Spleen (tissue), 11 donors: ENCODE data around the gene PLA2G5. TPM values are rescaled to one million over a fixed set of nuclear protein-coding genes. Genes with fewer than 3 reads are reported as not detected.

ENCODE experiments used
- DNase-seq: peaks from one replicate; pipeline ENCODE4 v3.0.0-alpha.2; 2020
- H3K27ac ChIP-seq, 8 donors: fragments of 200-600 bp; sonication (generic) in 7 of 8; 1 replicate in 4 of 8; 2 replicates in 4 of 8; pipeline versions ENCODE4 v1.5.0 to v1.8.0; 2016 to 2021; ENCODE audit warnings: inconsistent platforms in 4 of 8, mild to moderate bottlenecking in 4 of 8, moderate library complexity in 1 of 8
- H3K27me3 ChIP-seq, 7 donors: fragments of 200-600 bp; sonication (generic) in 6 of 7; replicated peaks in 1 of 7; 1 replicate in 4 of 7; 2 replicates in 3 of 7; pipeline versions ENCODE4 v1.5.0 to v1.8.0; 2016 to 2021; ENCODE audit warnings: inconsistent platforms in 3 of 7, mild to moderate bottlenecking in 1 of 7
- H3K36me3 ChIP-seq, 6 donors: fragments of 200-600 bp; sonication (generic) in 5 of 6; 1 replicate in 4 of 6; 2 replicates in 2 of 6; pipeline versions ENCODE4 v1.5.0 to v1.8.0; 2016 to 2021; ENCODE audit warnings: inconsistent platforms in 2 of 6
- H3K4me1 ChIP-seq, 6 donors: fragments of 200-600 bp; sonication (generic) in 5 of 6; 1 replicate in 3 of 6; 2 replicates in 3 of 6; pipeline versions ENCODE4 v1.5.0 to v1.8.0; 2016 to 2021; ENCODE audit warnings: inconsistent platforms in 3 of 6
- H3K4me3 ChIP-seq, 8 donors: fragments of 200-600 bp; sonication (generic) in 7 of 8; 1 replicate in 4 of 8; 2 replicates in 4 of 8; pipeline versions ENCODE4 v1.5.0 to v1.8.0; 2016 to 2021; ENCODE audit warnings: inconsistent platforms in 4 of 8, mild to moderate bottlenecking in 4 of 8, moderate library complexity in 2 of 8
- H3K9me3 ChIP-seq, 8 donors: fragments of 200-600 bp; sonication (generic) in 7 of 8; 1 replicate in 4 of 8; 2 replicates in 4 of 8; pipeline versions ENCODE4 v1.5.0 to v1.8.0; 2016 to 2021; ENCODE audit warnings: inconsistent platforms in 4 of 8
- POLR2A ChIP-seq, 3 donors: fragments of 450-650 bp; IDR thresholded peaks; one replicate each; pipeline ENCODE4 v1.5.1; 2017; ENCODE audit warnings: antibody characterized with exemption in 3 of 3, mild to moderate bottlenecking in 1 of 3
- POLR2AphosphoS5 ChIP-seq, 3 donors: sonication (generic); formaldehyde crosslinking; IDR thresholded peaks; one replicate each; pipeline ENCODE4 v1.5.1; 2017; ENCODE audit warnings: antibody characterized with exemption in 3 of 3
- WGBS, 5 donors: extraction: QIAGEN DNeasy Blood & Tissue Kit in 3 of 5; methylation state at CpG; one replicate each; pipeline versions ENCODE4 v1.1.5 to v1.1.7; 2013 to 2018; 5-methylcytosine and 5-hydroxymethylcytosine counted together
- intact Hi-C: fragments of 100-400 bp; cut with DNase I; formaldehyde crosslinking; loops from one replicate; pipeline ENCODE4 v1.15.0; 2023; ENCODE audit warnings: low total_unique reads
- polyA plus RNA-seq, 3 donors: library from polyadenylated mRNA; stranded (reverse); fragments of 200-250 nt; gene quantifications; one replicate each; pipeline ENCODE4 v1.2.1, GENCODE V29; 2013
- total RNA-seq, 7 donors: library from RNA; depleted of rRNA in 3 of 7; stranded (reverse); fragments of >200 nt in 3 of 7; fragmentation: NEBNext Ultra II Directional in 4 of 7; extraction: Animal tissue kit (Norgen Biotek cat#: 25700) in 4 of 7; gene quantifications; one replicate each; pipeline versions ENCODE4 v1.1.0 to v1.2.1, GENCODE V29; 2016 to 2021
- TF ChIP-seq, protein P1 (sequence below), 11 experiments: fragments of 200-600 bp in 7 of 11; fragments of 450-650 bp in 4 of 11; sonication (generic) in 4 of 11; IDR thresholded peaks in 8 of 11; conservative IDR thresholded peaks in 3 of 11; 1 replicate in 7 of 11; 2 replicates in 4 of 11; pipeline versions ENCODE4 v1.4.0 to v1.8.0; 2016 to 2021; ENCODE audit warnings: antibody characterized with exemption in 11 of 11, inconsistent platforms in 4 of 11, mild to moderate bottlenecking in 1 of 11
- donor health status: healthy with polysubstance abuse.
- donor health status: DM: no; HTN: no; CAD: no; lungs with moderate emphysema.
- donor health status: DM: no; HTN: no; CAD: no.
- donor health status: Bipolar disorder and iron deficiency.
- donor health status: healthy.
- donor health status: DM: no; HTN: no; CAD: no.
- donor health status: DM: yes; HTN: yes; CAD: no.

Gene PLA2G5
- total and polyA plus RNA-seq, 10 donors, result 0.34 to 2.0 (median 0.89) TPM; not detected in 3

DNA sequence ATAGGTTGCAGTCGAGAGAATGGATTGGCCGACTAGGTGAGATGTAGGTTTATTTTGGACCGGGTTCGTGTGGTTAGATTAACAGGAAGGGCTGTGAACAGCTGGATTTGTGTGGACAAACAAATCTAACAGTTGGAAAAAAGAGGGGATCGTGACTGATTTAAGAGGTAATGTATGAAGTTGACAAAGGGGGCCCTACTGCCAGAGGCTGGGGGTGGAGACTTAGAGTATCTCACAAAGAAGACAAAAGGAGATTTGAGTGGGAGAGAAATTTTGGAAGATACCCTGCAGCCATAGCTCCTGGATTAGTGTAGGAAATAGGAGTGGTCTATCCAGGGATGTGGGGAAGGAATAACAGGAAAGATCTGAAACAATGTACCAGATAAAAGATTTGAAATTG, 38.8 kb upstream of the PLA2G5 start:
- Histone ChIP-seq H3K9me3 (peaks cover 0 to 21% (median 15%) of the 10 kb centered on the region in 8 donors), H3K4me1 (no peaks in the 10 kb centered on the region), H3K36me3 (no peaks in the 10 kb centered on the region), H3K27me3 (peaks cover 0 to 34% (median 0%) of the 10 kb centered on the region in 7 donors), H3K27ac (no peak overlapping the region), H3K4me3 (no peak overlapping the region)
- DNase-seq, result no peak
- TF ChIP-seq, protein P1, sequence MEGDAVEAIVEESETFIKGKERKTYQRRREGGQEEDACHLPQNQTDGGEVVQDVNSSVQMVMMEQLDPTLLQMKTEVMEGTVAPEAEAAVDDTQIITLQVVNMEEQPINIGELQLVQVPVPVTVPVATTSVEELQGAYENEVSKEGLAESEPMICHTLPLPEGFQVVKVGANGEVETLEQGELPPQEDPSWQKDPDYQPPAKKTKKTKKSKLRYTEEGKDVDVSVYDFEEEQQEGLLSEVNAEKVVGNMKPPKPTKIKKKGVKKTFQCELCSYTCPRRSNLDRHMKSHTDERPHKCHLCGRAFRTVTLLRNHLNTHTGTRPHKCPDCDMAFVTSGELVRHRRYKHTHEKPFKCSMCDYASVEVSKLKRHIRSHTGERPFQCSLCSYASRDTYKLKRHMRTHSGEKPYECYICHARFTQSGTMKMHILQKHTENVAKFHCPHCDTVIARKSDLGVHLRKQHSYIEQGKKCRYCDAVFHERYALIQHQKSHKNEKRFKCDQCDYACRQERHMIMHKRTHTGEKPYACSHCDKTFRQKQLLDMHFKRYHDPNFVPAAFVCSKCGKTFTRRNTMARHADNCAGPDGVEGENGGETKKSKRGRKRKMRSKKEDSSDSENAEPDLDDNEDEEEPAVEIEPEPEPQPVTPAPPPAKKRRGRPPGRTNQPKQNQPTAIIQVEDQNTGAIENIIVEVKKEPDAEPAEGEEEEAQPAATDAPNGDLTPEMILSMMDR (IDR thresholded peaks at IDR 0.05 in 8 of 11, conservative IDR thresholded peaks at IDR 0.05 in 3 of 11), result no peak
- TF ChIP-seq POLR2AphosphoS5 (IDR thresholded peaks at IDR 0.05), result no peak
- no peak for TF ChIP-seq POLR2A (IDR thresholded peaks at IDR 0.05)
- intact Hi-C loops, result no loop called here
- 50 to 73% (median 65%) methylated on average over 5 of the region's 5 CpGs for WGBS, 5 donors

DNA sequence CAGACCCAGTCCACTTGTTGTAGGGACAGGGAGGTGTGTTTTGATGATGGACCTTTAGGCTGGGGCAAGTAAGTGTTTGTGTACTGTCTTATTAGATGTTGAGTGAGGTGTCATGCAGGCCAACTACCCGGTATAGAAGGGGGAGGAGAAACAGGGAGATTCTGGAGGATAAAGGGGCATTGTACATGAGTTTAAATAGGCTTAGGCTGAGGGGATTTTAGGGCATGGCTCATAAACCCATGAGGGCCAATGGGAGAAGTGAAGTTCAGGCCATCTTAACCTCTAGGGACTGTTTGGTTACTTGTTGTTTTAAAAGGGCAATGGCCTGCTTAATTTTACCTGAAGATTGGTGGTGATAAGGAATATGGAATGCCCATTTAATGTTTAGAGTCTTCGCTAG, 38.2 kb upstream of the PLA2G5 start:
- no peak for TF ChIP-seq POLR2A (IDR thresholded peaks at IDR 0.05)
- TF ChIP-seq POLR2AphosphoS5 (IDR thresholded peaks at IDR 0.05), result no peak
- TF ChIP-seq, protein P1 (IDR thresholded peaks at IDR 0.05 in 8 of 11, conservative IDR thresholded peaks at IDR 0.05 in 3 of 11), result no peak
- Histone ChIP-seq H3K27ac (no peak overlapping the region), H3K4me1 (no peaks in the 10 kb centered on the region), H3K36me3 (no peaks in the 10 kb centered on the region), H3K9me3 (peaks cover 0 to 28% (median 22%) of the 10 kb centered on the region in 8 donors), H3K27me3 (peaks cover 0 to 34% (median 0%) of the 10 kb centered on the region in 7 donors), H3K4me3 (no peak overlapping the region)
- DNase-seq, result no peak
- intact Hi-C loops, result no loop called here
- WGBS, 5 donors, result 77 to 91% (median 84%) methylated on average over 2 of the region's 2 CpGs

DNA sequence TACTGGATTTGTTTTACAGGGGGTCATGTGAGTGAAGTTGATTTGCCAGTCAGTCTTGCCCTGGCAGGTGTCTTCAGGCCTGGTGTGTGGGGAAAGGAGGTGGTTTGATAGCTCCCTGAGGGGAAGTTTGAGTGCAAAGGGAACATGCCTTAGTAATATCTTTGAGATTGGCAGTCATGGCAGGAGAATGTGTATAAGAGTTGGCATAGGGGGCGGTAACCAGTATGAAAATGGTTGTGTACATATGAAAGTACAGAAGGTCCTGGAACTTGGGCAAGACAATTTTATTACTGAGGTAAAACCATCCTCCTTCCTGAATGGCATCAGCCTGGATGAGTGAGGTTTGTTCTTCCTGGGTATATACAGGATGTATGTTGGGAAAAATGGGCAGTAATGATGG, 37.6 kb upstream of the PLA2G5 start:
- Histone ChIP-seq H3K27me3 (peaks cover 0 to 34% (median 0%) of the 10 kb centered on the region in 7 donors), H3K4me3 (no peak overlapping the region), H3K4me1 (no peaks in the 10 kb centered on the region), H3K36me3 (no peaks in the 10 kb centered on the region), H3K9me3 (peaks cover 0 to 34% (median 28%) of the 10 kb centered on the region in 8 donors), H3K27ac (no peak overlapping the region)
- no peak for DNase-seq
- 78 to 100% (median 93%) methylated on average over 1 of the region's 1 CpG for WGBS, 5 donors
- intact Hi-C loops, result no loop called here
- no peak for TF ChIP-seq POLR2A (IDR thresholded peaks at IDR 0.05)
- TF ChIP-seq POLR2AphosphoS5 (IDR thresholded peaks at IDR 0.05), result no peak
- TF ChIP-seq, protein P1 (IDR thresholded peaks at IDR 0.05 in 8 of 11, conservative IDR thresholded peaks at IDR 0.05 in 3 of 11), result no peak

DNA sequence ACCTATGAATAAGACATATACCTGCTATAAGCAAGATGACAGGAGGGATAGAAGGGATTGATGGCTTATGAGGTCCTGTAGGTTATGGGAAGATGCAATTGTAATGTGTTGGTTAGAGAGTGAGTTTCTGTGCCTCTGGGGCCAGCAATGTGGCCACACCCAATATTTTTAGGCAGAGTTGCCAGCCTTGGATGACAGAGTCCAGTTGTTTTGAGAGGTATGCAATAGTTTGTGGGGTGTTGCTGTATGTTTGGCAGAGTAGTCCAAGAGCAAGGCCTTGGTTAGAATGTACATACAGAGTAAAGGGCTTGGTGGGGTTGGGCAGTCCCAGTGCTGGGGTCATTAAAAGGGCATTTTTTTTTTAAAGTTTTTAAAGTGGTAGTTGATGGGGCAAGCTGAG, 36.6 kb upstream of the PLA2G5 start:
- intact Hi-C loops, result no loop called here
- Histone ChIP-seq H3K4me1 (peaks cover 0 to 4% (median 0%) of the 10 kb centered on the region in 6 donors), H3K27ac (no peak overlapping the region), H3K9me3 (peaks cover 0 to 37% (median 28%) of the 10 kb centered on the region in 8 donors), H3K27me3 (peaks cover 0 to 28% (median 0%) of the 10 kb centered on the region in 7 donors), H3K4me3 (no peak overlapping the region), H3K36me3 (no peaks in the 10 kb centered on the region)
- no peak for DNase-seq
- TF ChIP-seq POLR2A (IDR thresholded peaks at IDR 0.05) (no peak), POLR2AphosphoS5 (IDR thresholded peaks at IDR 0.05) (no peak)
- TF ChIP-seq, protein P1 (IDR thresholded peaks at IDR 0.05 in 8 of 11, conservative IDR thresholded peaks at IDR 0.05 in 3 of 11), result no peak
